Stimulated activated CD4-positive, alpha-beta T cell treated with anti-CD3 and anti-CD28 coated beads, Interleukin-4, amount 100 ng/mL, for 1 hour (primary cell): ENCODE measurements around the gene NT5C3A.
"Not testable (repeated sequence)": the region's sequence is repeated elsewhere in the genome, so short reads cannot be mapped to it uniquely, and the experiment has no call there.

Source experiments
- DNase-seq: peaks from one replicate; pipeline ENCODE4 v3.0.0-alpha.2; 2020

The NT5C3A gene

DNA sequence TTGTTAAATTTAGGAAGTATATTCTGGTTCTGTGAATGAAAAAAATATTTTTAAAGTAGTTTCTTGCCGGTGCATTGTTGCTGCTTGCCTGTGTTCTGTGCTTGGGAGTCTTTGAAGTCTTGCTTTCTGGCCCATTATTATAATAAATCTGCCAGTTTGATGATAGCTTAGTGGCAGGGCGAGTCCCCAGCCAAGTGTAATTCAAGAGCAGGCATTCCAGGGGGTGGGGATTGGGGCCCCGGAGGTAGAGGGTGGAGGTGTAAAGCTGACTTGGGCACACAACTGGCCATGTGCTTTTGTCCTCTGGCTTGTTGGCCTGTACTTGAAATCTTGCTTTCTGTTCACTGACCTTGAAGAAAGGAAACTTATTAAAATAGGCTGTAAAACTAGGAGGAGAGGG, 90.6 kb downstream of the NT5C3A start:
- not testable (repeated sequence) for DNase-seq

DNA sequence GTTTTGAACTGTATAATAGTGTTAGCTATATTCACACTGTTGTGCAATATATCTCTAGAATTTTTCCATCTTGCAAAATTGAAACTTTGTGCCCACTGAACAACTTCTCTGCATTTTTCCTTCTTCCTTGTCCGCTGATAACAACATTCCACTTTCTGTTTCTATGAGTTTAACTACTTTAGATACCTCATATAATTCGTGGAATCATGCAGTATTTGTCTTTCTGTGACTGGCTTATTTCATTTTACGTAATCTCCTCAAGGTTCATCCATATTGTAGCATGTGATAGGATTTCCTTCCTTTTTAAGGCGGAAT, 95.4 kb downstream of the NT5C3A start:
- not testable (repeated sequence) for DNase-seq

- DNase-seq = not testable (repeated sequence)
These were observed 95.9 kb downstream of the NT5C3A start for GRCh38 chr7:32966489-32967267.

- DNase-seq = not testable (repeated sequence)
These were observed 98.0 kb downstream of the NT5C3A start for GRCh38 chr7:32964461-32965159.
